ENCODE data around the gene LMF1. TPM values are rescaled to one million over a fixed set of nuclear protein-coding genes. Genes with fewer than 3 reads are reported as not detected.

LMF1 gene
- total and polyA plus RNA-seq, 9 of the 15 experiments (the other 6 are each of a cell fraction or from before 2014, with no cell fraction given) = 0.11 to 1.6 (median 0.55) TPM; not detected in 1

- BruUV-seq (replicated peaks) = no TSS peak
- no peak for DNase-seq (ENCODE audit: extremely low read depth in 1 of 4, low spot score in 3 of 4)
- no peak for ATAC-seq
- POLR2A ChIA-PET = interaction anchor here (0.5 kb wide), 1 partner anchor 176 kb away, joined by 4 read pairs; no protein-coding TSS in a partner anchor
- CTCF ChIA-PET (ENCODE audit: low intra/inter-chr PET ratio) = no interaction called here
- Histone ChIP-seq H3K9me1 (ENCODE audit: control insufficient read depth, insufficient read depth, low read length) (no peaks in the 10 kb centered on the region), H3K27me3 (ENCODE audit: control insufficient read depth in 2 of 2, insufficient read depth in 2 of 2, low read length in 2 of 2) (peaks cover 35 to 87% of the 10 kb centered on the region in 2 experiments; a peak in 4 of 5 replicates), H3K4me1 (replicated peaks in 1 of 2; ENCODE audit: control insufficient read depth in 2 of 2, insufficient read depth in 2 of 2, low read length in 2 of 2) (peaks cover 0 to 56% of the 10 kb centered on the region in 2 experiments; a peak in 2 of 5 replicates), H3K36me3 (ENCODE audit: control insufficient read depth, insufficient read depth, low read length) (no peaks in the 10 kb centered on the region), H3K9ac (ENCODE audit: insufficient read depth in 1 of 2, low read depth in 2 of 2, low read length in 2 of 2) (0 out of 4 replicates have a peak overlapping the region, but pooled peaks of 1 of the 2 experiments have one; percentile 35), H3K9me3 (replicated peaks; ENCODE audit: control insufficient read depth, insufficient read depth, low read depth, low read length) (no peaks in the 10 kb centered on the region), H2AFZ (ENCODE audit: low read depth, low read length) (no peak overlapping the region; the same call in 1 of the 2 replicates), H3K4me3 (no peak overlapping the region), H3K79me2 (ENCODE audit: control insufficient read depth, insufficient read depth, low read length) (no peaks in the 10 kb centered on the region), H3K4me2 (ENCODE audit: insufficient read depth, low read length) (no peak overlapping the region), H4K20me1 (replicated peaks; ENCODE audit: control insufficient read depth, insufficient read depth, low read length) (no peaks in the 10 kb centered on the region), H3K27ac (ENCODE audit: extremely low read depth, low read depth, low read length) (no peak overlapping the region)
- intact Hi-C loops (cut with micrococcal nuclease) (no loop called here), in situ Hi-C loops (cut with MboI) (no loop called here)
- TF ChIP-seq BHLHE40 (IDR thresholded peaks at IDR 0.05; ENCODE audit: low read length) = no peak
- no peak for TF ChIP-seq SUPT5H (IDR thresholded peaks at IDR 0.05)
- no peak for TF ChIP-seq CSDE1 (IDR thresholded peaks at IDR 0.05)
- TF ChIP-seq ZNF512 (tag; IDR thresholded peaks at IDR 0.05) = no peak
- 18% methylated on average over 27 of the region's 33 CpGs for WGBS (ENCODE audit: insufficient coverage, low coverage, missing lambda C conversion rate)
- FAIRE-seq = no peak
Observed at GRCh38 chr16:842711-843560, 127.8 kb downstream of the LMF1 start.

Data from K562 (cell line).